GM18868 (cell line): ENCODE measurements around the gene PIMREG.

ENCODE experiments used
- ATAC-seq: cut with Tn5 transposase; IDR thresholded peaks from one replicate; pipeline ENCODE4 v1.9.1; 2021; ENCODE audit warnings: mild to moderate bottlenecking, moderate library complexity; ENCODE audit not compliant: unreplicated experiment

PIMREG gene

DNA sequence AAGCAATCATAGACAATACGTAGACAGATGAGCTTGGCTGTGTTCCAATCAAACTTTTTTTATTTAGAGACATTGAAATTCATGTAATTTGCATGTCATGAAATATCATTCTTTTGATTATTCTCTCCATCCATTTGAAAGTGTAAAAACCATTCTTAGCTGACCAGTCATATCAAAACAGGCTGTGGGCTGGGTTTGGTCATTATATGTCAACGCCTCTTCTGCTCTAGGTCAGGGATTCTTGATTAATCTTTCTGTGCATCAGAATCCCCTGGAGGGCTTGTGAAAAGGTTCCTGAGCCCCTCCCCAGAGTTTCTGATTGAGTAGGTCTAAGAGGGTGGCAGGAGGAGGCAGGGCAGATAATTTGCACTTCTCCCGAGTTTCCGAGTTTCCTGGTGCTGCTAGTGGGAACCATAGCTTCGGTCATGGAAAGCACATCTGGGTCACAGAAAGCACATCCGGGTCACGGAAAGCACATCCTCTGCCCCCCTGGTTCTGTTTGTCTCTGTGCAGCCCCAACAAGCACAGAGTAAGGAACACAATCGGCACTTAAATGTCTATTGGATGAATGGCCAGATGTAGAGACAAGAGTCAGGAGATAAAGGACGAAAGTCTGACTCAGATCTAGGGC is 16.4 kb downstream of the PIMREG start:
- no peak for ATAC-seq

DNA sequence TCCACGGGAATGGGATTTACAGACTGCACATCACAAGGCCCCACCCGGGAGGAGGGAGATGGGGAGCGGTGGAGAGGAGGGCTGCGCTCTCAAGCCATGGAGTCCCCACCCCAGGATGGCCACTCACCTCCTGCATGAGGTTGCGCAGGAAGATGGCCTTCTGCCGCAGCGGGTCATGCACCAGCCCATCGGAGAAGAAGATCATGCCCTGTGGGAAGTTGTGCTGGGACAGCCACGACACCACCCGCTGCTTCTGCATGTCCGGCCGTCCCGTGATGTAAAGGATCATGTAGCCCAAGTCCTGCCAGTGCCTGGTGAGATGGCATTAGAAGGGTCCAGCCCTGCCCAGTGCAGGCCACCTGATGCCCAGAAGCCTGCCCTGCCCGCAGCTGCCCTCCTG is 17.0 kb downstream of the PIMREG start:
- ATAC-seq: no peak

DNA sequence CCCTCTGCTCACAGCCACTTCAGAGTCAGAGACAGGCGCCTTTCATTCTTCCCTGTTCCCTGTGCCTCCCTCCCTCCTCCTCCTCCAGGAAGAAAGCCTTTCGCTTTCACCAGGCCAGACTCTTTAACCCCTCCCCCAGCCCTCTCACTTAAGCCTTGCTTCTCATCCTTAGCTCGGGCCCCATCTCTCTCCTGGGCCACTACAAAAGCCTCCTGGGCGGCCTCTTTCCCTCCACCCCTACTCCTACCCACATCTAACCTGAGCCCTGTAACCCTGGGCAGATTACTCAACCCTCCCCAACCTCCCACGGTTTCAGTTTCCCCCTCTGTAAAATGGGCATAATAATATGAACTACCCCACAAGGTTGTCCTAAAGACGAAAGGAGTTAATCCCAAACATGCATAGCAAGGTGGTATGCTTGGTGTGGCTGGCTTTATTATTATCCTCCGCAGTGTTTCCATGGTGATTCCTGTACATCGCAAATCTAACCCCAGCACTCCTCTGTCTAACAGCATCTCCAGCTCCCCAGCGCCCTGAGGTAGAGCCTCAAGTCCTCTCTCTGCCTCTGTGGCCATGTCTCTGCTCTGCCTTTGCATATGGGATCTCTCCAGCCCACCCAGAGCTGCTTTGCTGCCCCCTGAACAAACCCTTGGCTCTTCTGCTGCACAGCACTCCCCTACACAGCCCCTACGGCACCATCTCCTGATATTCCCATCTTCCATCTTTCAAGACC is 17.7 kb downstream of the PIMREG start:
- ATAC-seq: no peak

DNA sequence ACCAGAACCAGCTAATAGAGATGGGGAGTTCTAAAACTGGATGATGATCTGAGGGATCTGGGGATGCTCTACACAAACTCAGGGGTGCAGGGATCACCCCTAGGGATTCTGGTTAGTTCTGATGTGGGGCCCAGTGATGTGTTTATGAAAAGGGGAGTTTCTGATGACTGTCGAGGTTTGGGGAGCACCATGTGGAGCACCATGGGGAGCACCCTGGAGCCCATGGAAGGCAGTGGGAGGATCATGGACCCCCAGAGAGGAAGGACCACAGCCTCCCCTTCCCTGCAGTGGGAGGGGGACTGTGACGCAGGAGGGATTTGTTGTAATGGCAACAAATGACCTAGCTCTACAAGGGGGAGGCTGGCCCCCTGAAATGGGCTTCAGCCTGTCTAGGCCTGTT is 18.4 kb downstream of the PIMREG start:
- ATAC-seq: no peak

DNA sequence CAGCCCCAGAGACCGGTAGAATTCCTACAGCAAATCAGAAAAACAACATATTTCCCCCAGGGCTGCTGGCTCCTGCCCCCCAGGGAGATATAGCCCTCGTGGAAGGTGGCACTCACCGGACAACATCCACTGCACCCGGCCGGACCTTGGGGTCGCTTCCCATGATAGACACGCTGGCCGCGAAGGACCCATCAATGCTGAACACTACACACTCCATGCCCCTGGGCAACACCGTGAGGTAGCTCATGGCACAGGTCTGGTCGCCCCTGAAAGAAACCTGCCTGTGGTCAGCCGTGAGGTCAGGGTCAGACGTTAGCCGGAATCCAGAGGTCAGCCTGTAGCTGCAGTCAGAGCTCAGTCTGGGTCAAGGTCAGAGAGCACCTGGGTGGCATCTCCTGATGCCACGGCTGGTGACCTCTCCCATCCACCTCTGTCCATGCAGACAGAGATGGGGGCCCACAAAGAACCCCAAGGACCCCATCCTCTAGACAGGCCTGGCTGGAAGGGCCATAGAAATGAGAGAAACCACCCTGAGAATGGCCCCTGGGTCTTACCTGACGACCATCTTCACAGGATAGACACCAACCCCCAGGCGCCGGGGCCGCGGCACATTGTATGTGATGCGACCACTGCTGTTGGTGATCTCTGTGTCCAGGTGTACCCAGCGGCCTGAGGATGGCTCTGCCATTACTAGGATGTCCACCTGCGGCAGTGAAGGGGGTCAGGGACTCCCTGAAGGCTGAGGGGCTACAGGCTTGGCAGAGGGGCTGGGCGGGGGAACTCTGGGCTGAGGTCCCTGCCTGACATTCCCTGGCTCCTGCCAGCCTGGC is 19.6 kb downstream of the PIMREG start:
- no peak for ATAC-seq

DNA sequence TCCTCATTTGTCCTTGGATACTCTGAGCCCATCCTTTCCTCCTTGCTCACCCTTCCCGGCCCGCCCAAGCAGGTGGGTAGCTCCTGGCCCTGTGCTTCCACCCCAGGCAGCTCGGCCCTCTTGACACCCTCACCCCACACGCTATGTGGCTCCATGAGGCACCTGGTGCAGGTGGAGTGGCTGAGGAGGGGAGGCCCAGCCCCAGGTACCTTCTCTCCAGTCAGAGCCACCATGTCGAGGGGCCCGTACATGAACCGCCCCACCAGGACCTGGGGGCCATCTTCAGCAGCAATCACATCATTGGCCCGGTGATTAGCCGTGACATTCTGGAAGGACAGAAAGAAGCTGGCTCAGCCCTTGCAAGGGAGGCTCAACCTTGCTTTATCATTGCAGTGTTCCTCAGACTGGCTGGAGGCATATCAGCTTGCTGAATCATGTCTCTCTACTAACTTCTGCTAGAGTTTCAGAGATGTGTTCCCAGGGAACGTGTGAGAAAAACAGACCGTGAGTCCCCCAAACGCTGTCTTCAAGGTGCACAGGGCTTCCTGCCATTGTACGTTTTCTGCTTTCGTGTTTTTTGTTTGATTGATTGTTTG is 20.3 kb downstream of the PIMREG start:
- ATAC-seq: no peak

DNA sequence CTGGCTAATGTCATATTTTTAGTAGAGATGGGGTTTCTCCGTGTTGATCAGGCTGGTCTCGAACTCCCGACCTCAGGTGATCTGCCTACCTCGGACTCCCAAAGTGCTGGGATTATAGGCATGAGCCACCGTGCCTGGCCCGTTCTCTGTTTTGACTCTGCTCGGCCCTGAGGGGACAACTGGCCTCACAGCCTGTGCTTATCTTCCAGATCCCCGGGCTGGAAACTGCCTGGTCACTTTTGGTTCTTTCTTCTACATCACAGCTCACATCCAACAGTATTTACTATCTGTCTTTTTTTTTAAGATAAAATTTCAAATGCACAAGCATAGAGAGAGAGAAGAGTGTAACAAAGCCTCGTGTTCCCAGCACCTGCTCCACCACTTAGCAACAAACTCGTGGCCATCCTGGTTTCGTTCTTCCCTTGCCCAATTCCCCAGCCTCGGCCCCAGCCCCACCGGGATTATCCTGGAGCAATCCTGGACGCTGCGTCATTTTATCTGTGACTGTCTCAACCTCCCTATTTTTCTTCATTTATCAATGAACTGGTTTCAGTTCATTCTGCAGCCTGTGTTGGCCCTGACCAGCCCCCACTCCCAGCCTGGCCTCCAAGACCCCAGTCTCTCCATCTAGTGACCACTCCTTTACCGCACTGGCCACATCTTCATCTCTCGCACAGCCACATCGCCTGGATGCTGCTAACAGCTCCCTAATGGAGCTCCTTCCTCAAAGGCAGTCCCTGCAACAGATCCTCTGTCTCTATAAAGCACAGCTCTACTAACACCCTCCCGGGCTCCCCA is 21.1 kb downstream of the PIMREG start:
- no peak for ATAC-seq

DNA sequence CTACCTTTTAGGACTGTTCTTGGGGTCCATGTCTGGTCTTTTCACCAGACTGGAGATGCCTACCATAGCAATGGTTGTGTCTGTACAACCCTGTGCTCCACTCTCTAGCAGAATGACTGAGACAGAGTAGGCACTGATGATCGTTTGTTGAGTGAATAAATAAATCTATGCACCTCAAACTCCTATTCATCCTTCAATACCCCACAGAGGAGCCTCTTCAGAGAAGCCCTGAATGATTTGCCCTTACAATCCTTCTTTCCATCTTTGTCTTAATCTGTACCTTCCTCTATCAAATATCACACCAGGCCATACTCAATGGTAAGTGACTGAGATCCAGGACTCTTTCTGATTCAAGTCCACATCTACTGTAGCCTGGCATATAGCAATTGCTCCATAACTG is 23.3 kb downstream of the PIMREG start:
- no peak for ATAC-seq

DNA sequence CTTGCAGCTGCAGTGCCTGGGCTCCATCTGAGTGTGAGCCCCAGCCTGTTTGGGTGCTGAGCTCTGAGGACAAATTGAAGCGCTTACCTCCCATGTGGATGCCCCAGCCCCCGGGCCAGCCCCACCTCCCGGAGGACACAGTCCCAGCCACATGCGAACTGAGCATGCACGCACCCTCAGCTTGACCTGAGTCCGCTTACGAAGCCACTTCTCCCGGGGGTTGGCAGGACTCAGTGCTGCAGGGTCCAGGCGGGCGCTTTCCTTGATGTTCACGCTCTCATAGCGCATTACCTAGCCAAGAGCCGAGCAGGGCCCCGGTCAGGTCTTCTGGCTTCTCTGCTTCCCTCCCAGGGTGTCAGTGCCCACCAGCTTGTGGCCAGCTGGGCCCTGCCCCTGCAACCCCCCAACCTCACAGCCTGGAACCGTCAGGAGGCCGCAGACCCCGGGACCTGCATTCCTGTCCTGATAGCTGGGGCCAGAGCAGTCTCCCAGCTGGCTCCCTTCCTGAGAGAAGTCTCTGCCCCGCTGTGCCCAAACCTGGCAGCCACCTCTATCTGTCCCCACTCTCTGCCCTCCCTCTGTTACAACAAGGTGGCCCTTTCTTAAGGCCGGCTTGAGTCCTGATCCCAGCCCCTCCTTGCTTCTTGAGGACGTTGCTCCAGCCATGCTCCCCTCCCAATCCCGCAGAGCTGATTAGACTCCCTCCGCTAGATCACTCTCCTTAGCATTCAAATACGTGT is 24.0 kb downstream of the PIMREG start:
- no peak for ATAC-seq

DNA sequence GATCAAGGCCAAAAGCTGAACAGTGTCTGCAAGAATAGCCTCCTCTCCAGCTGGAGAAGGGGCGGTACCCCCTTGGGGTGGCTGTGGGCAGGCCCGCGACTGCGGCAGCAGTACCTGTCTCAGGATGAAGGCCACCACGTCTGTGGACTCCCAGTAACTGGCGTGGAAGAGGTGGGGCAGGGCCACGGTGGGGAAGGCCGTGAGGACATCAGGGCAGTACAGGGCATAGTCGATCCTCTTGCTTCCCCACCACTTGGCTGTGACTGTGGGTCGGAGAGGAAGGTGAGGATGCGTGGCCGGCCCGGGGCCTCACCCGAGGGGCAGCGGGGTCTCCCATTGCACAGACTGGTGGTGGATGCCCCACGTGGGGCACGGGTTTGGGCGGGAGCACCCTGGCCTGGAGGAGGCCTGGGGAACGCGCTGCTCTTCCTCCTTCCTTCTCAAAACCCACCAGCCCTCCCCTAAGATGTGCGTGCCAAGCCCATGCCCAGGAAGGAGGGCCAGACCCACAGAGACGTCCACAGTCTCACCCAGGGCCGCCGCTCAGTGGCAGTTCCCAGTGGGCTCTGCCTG is 26.0 kb downstream of the PIMREG start:
- no peak for ATAC-seq

DNA sequence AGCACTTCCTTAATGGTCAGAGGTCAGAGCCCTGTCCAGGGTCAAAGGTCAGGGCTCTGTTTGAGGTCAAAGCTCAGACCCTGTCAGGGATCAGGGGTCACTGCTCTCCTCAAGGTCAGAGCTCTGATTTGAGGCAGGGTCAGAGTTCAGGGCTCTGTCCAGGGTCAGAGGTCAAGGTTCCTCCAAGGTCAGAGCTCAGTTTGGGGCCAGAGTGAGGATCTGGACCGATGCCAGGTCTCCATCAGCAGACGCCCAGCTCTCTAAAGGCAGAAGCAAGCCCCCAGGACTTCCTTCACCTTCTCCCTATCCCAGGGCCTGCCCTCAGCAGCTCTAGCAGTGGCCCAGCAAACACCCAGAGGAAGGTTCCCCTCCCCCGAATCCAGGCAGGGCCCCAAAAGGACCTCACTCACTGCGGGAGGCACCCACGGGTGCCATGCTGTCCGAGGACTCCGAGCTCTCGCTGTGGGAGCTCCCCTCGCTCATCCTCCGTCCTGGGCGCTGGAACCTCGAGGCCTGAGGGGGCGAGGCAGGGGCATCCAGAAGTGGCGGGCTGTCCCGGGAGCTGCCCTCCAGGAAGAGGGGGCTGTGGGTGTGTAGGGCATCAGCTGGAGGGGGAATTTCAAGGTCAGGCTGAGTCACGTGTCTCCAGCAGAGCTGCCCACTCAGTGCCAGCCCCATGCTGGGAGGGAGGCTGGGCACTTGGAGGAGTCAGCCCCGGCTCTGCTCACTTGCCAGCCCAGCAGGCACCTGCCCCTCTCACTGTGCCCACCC is 26.7 kb downstream of the PIMREG start:
- no peak for ATAC-seq

DNA sequence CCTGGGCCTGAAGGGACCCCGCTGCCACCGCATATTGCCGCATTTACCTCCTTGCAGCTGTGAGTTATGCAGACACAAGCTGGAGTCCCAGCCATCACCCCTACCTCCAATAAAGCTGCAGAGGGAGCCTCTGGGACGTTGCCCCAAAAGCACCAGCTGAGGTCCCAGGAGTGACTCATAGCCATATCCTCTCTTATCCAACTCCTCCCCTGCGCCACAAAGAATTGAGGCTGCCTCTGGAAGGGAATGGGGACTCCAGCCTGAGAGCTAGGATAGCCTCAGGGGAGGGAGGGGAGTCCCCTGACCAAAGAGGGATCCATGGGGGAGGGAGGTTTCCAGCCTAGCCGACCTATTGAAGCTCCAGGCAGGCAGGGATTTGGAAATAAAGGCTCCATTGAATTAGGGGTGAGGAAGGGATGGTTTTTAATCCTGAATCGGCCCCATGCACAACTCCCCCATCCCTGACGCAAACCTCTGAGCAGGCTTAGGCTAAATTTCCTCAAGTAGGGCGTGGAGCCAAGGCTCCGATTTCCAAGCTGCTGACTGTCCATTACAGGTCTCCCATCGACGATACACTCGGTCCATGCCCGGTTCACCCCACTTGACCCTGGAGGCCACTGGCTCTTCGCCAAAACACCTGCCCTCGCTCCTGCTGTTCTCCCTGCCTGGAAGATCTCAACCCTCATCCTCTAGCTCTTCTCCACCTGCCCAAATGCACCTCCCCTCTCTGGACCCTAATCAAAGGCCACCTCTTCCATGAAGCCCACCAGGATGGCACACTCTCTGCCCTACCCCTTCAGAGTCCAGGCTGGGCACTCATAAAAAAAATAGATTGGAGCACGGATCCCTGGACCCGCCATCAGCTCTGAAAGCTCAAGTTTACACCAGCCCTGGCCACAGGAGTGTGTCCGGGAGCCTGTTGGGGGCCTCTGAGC is 27.5 kb downstream of the PIMREG start:
- no peak for ATAC-seq

DNA sequence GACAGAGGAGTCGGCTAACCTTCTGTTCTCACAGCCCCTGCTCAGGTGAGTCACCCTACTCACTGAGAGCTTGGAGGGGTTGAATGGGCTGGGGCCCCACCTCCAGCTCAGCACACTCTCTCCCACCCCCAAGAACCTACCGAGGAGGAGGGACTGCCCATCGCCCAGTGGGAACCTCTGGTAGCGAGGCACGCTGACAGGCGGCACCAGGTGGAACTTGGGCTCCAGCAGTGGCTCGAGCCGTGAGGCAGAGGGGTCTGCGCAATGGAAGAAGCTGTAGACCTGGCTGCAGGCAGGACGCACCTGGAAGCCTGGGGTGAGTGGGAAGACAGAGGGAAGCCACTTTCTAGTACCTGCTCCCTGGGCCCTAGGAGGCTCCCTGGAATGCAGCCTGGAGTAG is 28.3 kb downstream of the PIMREG start:
- ATAC-seq: no peak

DNA sequence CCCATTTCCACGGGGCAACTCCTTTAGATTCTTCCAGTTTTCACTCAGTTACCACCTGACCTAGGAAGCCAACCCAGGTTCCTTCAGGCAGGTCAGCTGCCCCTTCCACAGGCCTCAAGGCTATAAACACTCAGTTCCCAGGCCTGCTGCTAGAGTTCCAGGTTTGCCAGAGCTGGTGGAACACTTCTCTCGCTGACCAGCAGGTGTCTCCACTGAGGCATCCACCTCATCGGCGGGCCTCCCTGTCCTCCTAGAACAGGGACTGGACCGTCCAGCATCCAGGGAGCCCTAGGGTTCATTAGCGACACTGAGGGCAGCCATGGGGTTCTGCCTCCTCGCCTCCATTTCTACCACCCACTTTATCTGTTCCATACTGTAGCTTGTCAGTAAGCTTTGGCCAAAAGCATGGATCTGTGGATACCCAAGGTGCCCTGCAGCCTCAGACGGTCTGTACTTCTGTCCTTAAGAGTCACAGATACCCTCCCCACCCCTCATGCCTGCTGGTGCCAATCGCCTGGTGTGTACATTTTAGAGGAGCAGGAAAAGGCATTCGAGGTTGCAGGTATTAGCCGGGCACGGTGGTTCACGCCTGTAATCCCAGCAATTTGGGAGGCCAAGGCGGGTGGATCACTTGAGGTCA is 29.0 kb downstream of the PIMREG start:
- ATAC-seq: no peak

DNA sequence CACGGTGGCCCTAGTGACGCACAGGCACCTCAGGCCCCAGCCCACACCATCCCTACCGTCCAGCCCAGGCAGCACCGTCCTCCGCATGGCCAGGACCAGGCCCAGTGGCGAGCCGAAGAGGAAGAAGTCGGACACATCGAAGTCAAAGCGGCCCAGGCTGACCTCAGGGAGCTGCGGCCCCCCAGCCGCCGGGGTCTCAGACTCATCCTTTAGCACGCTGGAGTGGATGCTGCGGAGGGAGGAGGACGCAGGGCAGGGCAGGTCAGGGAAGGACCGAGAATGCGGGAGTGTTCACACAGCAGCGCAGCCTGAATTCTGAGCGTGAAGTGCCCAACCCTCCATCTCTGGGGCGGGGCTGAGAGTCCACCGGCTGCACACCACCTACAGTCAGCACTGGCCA is 30.1 kb downstream of the PIMREG start:
- ATAC-seq: no peak

DNA sequence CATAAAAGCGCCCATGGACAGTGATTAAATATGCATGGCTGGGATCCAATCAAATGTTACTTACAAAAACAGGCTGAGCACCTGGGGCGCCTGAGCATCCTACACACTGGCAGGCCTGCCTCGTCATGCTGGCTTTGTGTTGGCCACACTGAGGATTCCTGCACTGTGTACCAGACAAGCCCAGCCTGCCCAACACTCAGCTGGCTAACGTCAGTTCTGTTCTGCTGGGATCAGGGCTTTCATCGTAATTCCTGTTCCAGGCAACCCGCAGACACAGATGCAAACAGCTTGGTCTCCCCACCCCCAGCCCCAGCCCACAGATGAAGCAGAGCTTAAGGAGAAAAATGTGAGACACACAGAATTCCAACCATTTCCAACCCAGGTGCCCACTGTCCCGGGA is 30.7 kb downstream of the PIMREG start:
- no peak for ATAC-seq

DNA sequence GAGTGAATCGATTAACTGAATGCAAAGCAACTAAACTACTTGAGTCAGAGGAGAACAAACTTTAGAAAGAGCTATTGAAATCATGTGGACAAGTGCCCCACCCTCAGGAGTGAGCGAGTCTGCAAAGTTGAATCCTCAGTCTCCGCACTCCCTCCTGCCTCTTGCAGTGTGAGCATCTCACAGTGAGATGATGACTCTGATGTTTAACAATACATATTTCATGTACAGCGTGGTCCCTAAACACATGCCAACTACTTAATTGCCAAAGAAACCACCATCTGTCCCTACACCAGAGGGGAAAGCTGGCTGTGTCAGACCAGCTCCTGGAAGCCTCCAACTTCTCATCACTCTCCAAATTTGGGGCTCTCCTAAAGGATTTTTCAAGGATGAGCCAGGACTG is 31.2 kb downstream of the PIMREG start:
- ATAC-seq: no peak
